NCI-H187 (cell line): Measurements from ENCODE around the gene AXDND1.
"Not testable (repeated sequence)": the region's sequence is repeated elsewhere in the genome, so short reads cannot be mapped to it uniquely, and the experiment has no call there.

Experiments
- DNase-seq, 2 experiments: peaks; one replicate each; lab custom pipeline; 2025; lab: John Stamatoyannopoulos, UW

Gene AXDND1

GRCh38 chr1:179365342-179366092 lies at the start of gene AXDND1:
AXDND1 (plus strand) TSS chr1:179365971; CDS start chr1:179366510, 539 bp downstream.
- peak; percentile 81 to 91 for DNase-seq

GRCh38 chr1:179318491-179318890 lies 47.3 kb upstream of the AXDND1 start:
- DNase-seq: no peak

- no peak for DNase-seq
These were observed 44.1 kb upstream of the AXDND1 start for GRCh38 chr1:179321533-179322216.

GRCh38 chr1:179322557-179322956 lies 43.2 kb upstream of the AXDND1 start:
- no peak for DNase-seq

- no peak for DNase-seq
These were observed 42.3 kb upstream of the AXDND1 start for GRCh38 chr1:179323436-179323835.

DNA sequence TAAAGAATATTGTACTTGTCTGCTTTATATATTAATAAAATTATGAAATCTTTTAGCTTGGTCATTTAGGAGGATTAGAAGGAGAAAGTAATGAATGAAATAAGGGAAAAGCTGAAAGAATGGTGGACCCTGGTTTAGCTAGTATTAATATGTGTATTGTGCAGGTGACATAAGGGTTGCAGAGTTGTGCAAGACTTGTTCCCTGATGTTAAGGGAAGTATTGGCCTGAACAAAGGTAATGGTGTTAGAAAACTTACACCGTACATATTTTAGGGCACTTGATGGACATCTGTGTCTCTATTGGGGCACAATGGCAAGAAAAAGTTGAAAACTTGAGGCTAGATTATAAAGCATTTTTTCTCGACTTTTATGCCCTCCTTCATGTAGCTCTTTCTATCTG lies 39.9 kb upstream of the AXDND1 start:
- DNase-seq: no peak

DNA sequence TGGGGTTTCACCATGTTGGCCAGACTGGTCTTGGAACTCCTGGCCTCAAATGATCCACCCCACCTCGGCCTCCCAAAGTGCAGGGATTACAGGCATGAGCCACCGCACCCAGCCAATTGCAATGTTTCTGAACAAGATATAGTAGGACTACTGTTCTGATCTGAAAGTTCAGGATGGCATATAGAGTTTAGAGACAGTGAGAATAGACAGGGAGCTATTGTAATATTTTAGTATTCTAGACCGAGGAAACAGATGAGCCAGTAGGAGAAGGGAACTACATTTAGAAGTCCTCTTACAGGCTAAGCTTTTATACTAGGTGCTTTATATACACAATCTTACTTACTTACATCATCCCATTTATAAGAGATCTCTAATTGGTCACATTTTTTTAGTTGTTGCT lies 39.0 kb upstream of the AXDND1 start:
- no peak for DNase-seq

- no peak for DNase-seq
These were observed 38.6 kb upstream of the AXDND1 start for GRCh38 chr1:179327196-179327595.

GRCh38 chr1:179327679-179328078 lies 38.1 kb upstream of the AXDND1 start:
- DNase-seq: no peak

DNA sequence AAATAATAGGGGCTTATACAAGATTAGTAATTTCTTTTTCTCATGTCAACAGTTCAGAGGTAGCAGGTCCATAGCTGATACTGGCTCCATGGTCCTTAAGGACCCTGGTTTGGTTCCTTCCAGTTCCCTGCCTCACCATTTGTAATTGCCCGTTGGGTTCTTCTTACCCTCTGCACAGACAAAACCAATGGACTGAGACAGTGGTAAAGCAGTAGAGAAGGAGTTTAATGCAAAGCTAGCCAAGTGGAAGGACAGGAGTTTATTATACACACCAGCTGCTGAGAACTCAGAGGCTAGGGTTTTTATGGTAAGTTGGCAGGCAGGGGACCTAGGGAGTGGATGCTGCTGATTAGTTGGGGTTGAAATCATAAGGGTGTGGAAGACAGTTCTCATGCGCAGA lies 35.9 kb upstream of the AXDND1 start:
- no peak for DNase-seq

DNA sequence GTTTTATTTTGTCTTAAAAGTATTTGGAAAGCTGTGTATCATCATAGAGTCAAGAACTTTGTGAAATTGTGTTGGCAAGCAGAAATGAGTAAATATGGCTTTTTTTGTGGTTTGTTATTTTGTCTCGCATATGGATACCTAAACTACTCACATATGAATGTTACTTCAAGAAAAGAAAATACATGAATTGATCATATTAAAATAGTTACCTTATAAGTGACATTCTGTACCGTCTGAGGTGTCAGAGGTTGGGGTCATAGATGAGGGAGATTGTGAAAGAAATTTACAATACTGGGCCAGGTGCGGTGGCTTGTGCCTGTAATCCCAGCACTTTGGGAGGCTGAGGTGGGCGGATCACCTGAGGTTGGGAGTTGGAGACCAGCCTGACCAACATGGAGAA lies 31.3 kb upstream of the AXDND1 start:
- DNase-seq: no peak

GRCh38 chr1:179337288-179337687 lies 28.5 kb upstream of the AXDND1 start:
- no peak for DNase-seq

GRCh38 chr1:179337942-179338560 lies 27.7 kb upstream of the AXDND1 start:
- DNase-seq: no peak

DNA sequence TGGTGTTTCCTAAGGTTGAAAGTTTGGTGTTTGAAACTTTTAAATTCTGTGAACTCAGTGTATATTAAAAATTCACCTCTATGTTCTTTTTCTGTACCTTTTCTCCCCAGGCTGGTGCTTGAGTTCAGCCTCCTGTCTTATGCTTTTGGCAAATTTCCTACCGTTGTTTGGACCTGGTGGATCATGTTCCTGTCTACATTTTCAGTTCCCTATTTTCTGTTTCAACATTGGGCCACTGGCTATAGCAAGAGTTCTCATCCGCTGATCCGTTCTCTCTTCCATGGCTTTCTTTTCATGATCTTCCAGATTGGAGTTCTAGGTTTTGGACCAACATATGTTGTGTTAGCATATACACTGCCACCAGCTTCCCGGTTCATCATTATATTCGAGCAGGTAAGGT lies 24.9 kb upstream of the AXDND1 start:
- no peak for DNase-seq

GRCh38 chr1:179341943-179342547 lies 23.7 kb upstream of the AXDND1 start:
- DNase-seq: no peak

DNA sequence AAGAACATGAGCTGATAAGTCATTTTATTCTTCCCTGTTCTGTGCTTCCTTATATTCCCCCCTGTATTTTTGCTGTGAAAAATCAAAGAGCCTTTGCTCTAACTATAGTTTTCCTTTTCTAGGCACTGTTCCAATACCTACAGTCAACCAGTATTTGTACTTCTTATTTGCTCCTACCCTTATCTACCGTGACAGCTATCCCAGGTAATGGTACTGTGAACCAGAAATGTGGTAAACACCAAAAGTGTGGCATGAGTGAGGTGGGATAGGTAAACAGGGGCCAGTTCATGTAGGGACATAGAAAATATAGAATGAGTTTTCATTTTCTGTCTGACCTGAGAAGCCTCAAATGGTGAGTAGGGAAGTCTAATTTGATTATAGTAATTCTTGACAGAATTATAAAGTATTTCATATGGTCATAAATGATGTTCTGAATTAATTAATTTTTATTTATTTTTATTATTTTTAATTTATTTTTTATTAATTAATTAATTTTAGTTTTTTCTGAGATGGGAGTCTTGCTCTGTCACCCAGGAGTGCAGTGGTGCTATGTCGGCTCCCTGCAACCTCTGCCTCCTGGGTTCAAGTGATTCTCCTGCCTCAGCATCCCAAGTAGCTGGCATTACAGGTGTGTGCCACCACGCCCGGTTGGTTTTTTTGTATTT lies 22.9 kb upstream of the AXDND1 start:
- DNase-seq: no peak

GRCh38 chr1:179351281-179351680 lies 14.5 kb upstream of the AXDND1 start:
- DNase-seq: no peak

DNA sequence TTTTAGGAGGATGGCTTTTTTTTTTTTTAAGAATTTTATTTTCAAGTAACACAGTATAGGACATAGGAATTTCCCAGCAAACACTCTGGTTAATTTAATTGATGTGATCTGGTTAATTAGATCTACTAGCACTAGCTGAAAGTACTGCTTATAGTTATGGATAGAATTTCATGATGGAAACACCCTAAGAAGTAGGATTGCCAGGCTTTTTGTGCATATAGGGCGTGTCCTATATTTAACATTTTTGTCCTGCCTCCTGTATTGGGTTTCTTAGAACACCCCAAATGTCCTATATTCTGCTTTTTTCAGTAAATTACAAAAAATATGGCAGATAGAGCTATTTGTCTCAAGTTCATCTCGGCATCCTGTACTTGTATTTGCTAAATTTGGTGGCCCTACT lies 13.5 kb upstream of the AXDND1 start:
- no peak for DNase-seq

DNA sequence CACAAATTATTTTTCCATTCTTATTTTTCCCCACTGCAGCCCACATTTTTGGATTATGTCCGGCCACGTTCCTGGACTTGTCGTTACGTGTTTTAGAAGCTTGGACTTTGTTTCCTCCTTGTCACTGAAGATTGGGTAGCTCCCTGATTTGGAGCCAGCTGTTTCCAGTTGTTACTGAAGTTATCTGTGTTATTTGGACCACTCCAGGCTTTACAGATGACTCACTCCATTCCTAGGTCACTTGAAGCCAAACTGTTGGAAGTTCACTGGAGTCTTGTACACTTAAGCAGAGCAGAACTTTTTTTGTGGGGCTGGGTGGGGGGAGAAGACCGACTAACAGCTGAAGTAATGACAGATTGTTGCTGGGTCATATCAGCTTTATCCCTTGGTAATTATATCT lies 12.2 kb upstream of the AXDND1 start:
- no peak for DNase-seq

DNA sequence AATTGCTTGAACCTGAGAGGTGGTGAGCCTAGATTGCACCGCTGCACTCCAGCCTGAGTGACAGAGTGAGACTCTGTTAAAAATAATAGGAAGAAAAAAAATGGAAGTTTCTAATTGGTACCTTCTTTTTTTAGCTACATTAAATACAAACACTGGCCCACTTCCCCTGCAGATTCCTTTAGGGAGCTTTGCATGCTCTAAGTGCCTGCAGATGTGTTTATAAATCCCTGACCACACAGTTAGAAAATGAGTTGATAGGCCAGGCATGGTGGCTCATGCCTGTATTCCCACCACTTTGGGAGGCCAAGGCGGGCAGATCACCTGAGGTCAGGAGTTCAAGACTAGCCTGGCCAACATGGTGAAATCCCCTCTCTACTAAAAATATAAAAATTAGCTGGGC lies 4.1 kb upstream of the AXDND1 start:
- DNase-seq: not testable (repeated sequence)

DNA sequence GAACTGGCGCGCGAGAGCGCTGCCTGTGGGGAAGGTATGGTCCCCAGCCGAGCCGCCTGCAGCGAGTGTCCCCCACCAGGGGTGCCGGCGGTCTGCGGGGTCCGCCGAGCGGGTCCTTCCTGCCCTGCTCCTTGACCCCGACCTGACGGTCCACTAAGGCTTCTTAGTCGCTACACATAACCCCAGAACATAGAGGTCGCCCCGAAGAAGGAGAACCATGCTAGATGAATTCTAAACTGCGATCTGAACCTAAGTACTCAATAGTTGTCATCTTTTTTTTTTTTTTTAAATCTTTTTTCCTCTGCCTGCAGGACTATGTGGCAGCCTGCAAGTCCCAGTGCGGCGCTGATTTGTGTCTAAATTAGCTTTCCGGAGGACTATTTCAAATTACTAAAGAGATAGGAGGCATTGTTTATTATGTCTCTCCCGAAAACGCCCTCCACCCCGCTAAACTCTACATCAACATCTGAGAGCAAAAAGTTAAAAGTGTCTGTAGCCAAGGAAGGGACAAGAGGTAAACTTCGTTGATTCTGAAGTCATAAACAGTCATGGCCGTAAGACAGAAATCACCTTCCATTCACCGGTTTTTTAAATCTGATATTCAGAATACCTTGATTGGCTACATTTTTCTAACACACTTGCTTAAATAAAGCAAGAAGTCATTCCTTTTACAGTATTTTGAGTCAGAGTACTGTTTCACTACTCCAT lies 476 bp downstream of the AXDND1 start:
- DNase-seq: no peak
